Keratinocyte (primary cell): Measurements from ENCODE around the gene ATP1A1.

Source experiments
- CTCF ChIP-seq, 3 experiments: IDR thresholded peaks in 1 of 3; conservative IDR thresholded peaks in 1 of 3; optimal IDR thresholded peaks in 1 of 3; 2 replicates in 2 of 3; 3 replicates in 1 of 3; pipeline versions ENCODE3 to v1.5.1; 2011; ENCODE audit warnings: low read length in 3 of 3, mild to moderate bottlenecking in 3 of 3, moderate library complexity in 2 of 3, control low read depth in 1 of 3, inconsistent platforms in 1 of 3; ENCODE audit not compliant: insufficient read depth in 2 of 3; ENCODE audit errors: extremely low read depth in 1 of 3
- EZH2 ChIP-seq: IDR thresholded peaks from one replicate; pipeline ENCODE4 v1.6.1; 2012; ENCODE audit warnings: inconsistent platforms, mild to moderate bottlenecking, low read length, moderate library complexity

GRCh38 chr1:116412480-116412798 lies 39.4 kb downstream of the ATP1A1 start:
- TF ChIP-seq CTCF (optimal IDR thresholded peaks at IDR 0.05 in 1 of 3, IDR thresholded peaks at IDR 0.05 in 1 of 3, conservative IDR thresholded peaks at IDR 0.05 in 1 of 3; ENCODE audit: extremely low read depth in 1 of 3, insufficient read depth in 2 of 3, low read length in 3 of 3) (no peak), EZH2 (no peak)
